ENCODE data around the gene CDK5RAP2. TPM values are rescaled to one million over a fixed set of nuclear protein-coding genes. Genes with fewer than 3 reads are reported as not detected.

CDK5RAP2 gene
- polyA plus RNA-seq, 1 donor (not counting 4 experiments of a cell fraction or from before 2014, with no cell fraction given): 22.4 TPM

- no peaks in the 10 kb centered on the region for H3K27me3 ChIP-seq (ENCODE audit: control insufficient read depth, extremely low read depth, insufficient read depth, low read length)
- no peaks in the 10 kb centered on the region for H4K20me1 ChIP-seq (ENCODE audit: control insufficient read depth, extremely low read depth, insufficient read depth, low read length)
- H3K4me1 ChIP-seq (ENCODE audit: control insufficient read depth, extremely low read depth, insufficient read depth, low read length): no peaks in the 10 kb centered on the region
- H3K4me3 ChIP-seq (ENCODE audit: control insufficient read depth in 2 of 3, extremely low read depth in 1 of 3, insufficient read depth in 2 of 3, low read depth in 1 of 3, low read length in 3 of 3): no peak overlapping the region
- no peak for DNase-seq (ENCODE audit: low read depth, low spot score)
- H3K36me3 ChIP-seq (ENCODE audit: control insufficient read depth in 2 of 2, extremely low read depth in 1 of 2, insufficient read depth in 2 of 2, low read length in 2 of 2): no peaks in the 10 kb centered on the region
- H3K4me2 ChIP-seq (ENCODE audit: control insufficient read depth, extremely low read depth, insufficient read depth, low read depth, low read length): no peak overlapping the region
- no peak overlapping the region for H3K27ac ChIP-seq (ENCODE audit: control insufficient read depth, insufficient read depth, low read length)
- dilution Hi-C loops (cut with MboI; ENCODE audit: extremely low pct_ligation_motif_present, low sequenced_read_pairs): no loop called here
- no peak for TF ChIP-seq EZH2 (IDR thresholded peaks at IDR 0.05; ENCODE audit: low read length)
- no peak for TF ChIP-seq CTCF (optimal IDR thresholded peaks at IDR 0.05 in 1 of 3, IDR thresholded peaks at IDR 0.05 in 1 of 3, conservative IDR thresholded peaks at IDR 0.05 in 1 of 3; ENCODE audit: extremely low read depth in 1 of 3, insufficient read depth in 2 of 3, low read length in 3 of 3)
- no peak for FAIRE-seq
- H3K9me3 ChIP-seq (ENCODE audit: control insufficient read depth, low read depth, low read length): no peaks in the 10 kb centered on the region
- H3K79me2 ChIP-seq (ENCODE audit: control insufficient read depth, insufficient read depth, low read length): no peaks in the 10 kb centered on the region
- H2AFZ ChIP-seq (ENCODE audit: control insufficient read depth, low read length): no peak overlapping the region
- no peak overlapping the region for H3K9ac ChIP-seq (ENCODE audit: control insufficient read depth, extremely low read depth, insufficient read depth, low read length)
- no peaks in the 10 kb centered on the region for H3K9me1 ChIP-seq (ENCODE audit: control insufficient read depth, extremely low read depth, insufficient read depth, low read length)
Observed at GRCh38 chr9:120360046-120360445, 219.9 kb downstream of the CDK5RAP2 start.

DNA sequence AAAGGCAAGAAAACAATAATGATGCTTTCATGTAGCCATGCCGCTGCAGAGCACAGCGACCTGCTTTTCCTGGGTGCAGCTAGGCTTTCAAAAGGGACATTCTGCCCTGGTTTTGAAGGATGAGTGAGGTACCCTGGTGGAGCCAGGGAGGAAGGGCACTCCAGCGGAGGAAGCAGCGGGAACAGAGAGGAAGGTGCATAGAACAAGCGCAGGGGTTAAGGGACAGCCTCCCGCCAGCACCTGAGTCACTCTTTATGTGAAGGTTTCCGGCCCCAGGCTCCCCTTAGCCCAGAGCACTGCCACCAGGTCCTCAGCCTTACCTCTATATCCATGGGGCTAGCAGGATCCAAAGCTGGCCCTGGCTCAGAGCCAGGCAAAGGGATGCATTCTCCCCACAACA is 221.1 kb downstream of the CDK5RAP2 start:
- H4K20me1 ChIP-seq (ENCODE audit: control insufficient read depth, extremely low read depth, insufficient read depth, low read length): no peaks in the 10 kb centered on the region
- no peak overlapping the region for H2AFZ ChIP-seq (ENCODE audit: control insufficient read depth, low read length)
- no peak for FAIRE-seq
- no peaks in the 10 kb centered on the region for H3K36me3 ChIP-seq (ENCODE audit: control insufficient read depth in 2 of 2, extremely low read depth in 1 of 2, insufficient read depth in 2 of 2, low read length in 2 of 2)
- DNase-seq (ENCODE audit: low read depth, low spot score): no peak
- H3K4me1 ChIP-seq (ENCODE audit: control insufficient read depth, extremely low read depth, insufficient read depth, low read length): no peaks in the 10 kb centered on the region
- H3K9ac ChIP-seq (ENCODE audit: control insufficient read depth, extremely low read depth, insufficient read depth, low read length): no peak overlapping the region
- H3K79me2 ChIP-seq (ENCODE audit: control insufficient read depth, insufficient read depth, low read length): no peaks in the 10 kb centered on the region
- TF ChIP-seq CTCF (optimal IDR thresholded peaks at IDR 0.05 in 1 of 3, IDR thresholded peaks at IDR 0.05 in 1 of 3, conservative IDR thresholded peaks at IDR 0.05 in 1 of 3; ENCODE audit: extremely low read depth in 1 of 3, insufficient read depth in 2 of 3, low read length in 3 of 3) (no peak), EZH2 (IDR thresholded peaks at IDR 0.05; ENCODE audit: low read length) (no peak)
- H3K4me2 ChIP-seq (ENCODE audit: control insufficient read depth, extremely low read depth, insufficient read depth, low read depth, low read length): no peak overlapping the region
- H3K9me1 ChIP-seq (ENCODE audit: control insufficient read depth, extremely low read depth, insufficient read depth, low read length): no peaks in the 10 kb centered on the region
- no peak overlapping the region for H3K4me3 ChIP-seq (ENCODE audit: control insufficient read depth in 2 of 3, extremely low read depth in 1 of 3, insufficient read depth in 2 of 3, low read depth in 1 of 3, low read length in 3 of 3)
- H3K27ac ChIP-seq (ENCODE audit: control insufficient read depth, insufficient read depth, low read length): no peak overlapping the region
- dilution Hi-C loops (cut with MboI; ENCODE audit: extremely low pct_ligation_motif_present, low sequenced_read_pairs): no loop called here
- H3K9me3 ChIP-seq (ENCODE audit: control insufficient read depth, low read depth, low read length): no peaks in the 10 kb centered on the region
- no peaks in the 10 kb centered on the region for H3K27me3 ChIP-seq (ENCODE audit: control insufficient read depth, extremely low read depth, insufficient read depth, low read length)
